CD4-positive, alpha-beta T cell treated with Interleukin-1 beta for 1 hour (primary cell): ENCODE data around the gene ATG5.
"Not testable (repeated sequence)": the region's sequence is repeated elsewhere in the genome, so short reads cannot be mapped to it uniquely, and the experiment has no call there.

Experiments used
- DNase-seq, 2 donors: peaks; one replicate each; pipeline ENCODE4 v3.0.0-alpha.2; 2020 to 2022

The ATG5 gene

GRCh38 chr6:106309766-106310373 is 15.7 kb downstream of the ATG5 start:
- DNase-seq: no peak

GRCh38 chr6:106308985-106309384 is 16.6 kb downstream of the ATG5 start:
- no peak for DNase-seq

GRCh38 chr6:106305740-106306139 is 19.8 kb downstream of the ATG5 start:
- DNase-seq: no peak

- peak in 1 of 2 donors; percentile 49 for DNase-seq
Observed at GRCh38 chr6:106300944-106301343, 24.6 kb downstream of the ATG5 start.

- no peak for DNase-seq
Observed at GRCh38 chr6:106300020-106300780, 25.4 kb downstream of the ATG5 start.

- no peak for DNase-seq
Observed at GRCh38 chr6:106293116-106293515, 32.4 kb downstream of the ATG5 start.

GRCh38 chr6:106290954-106291353 is 34.6 kb downstream of the ATG5 start:
- no peak for DNase-seq

GRCh38 chr6:106290032-106290431 is 35.5 kb downstream of the ATG5 start:
- DNase-seq: no peak

GRCh38 chr6:106287215-106287614 is 38.3 kb downstream of the ATG5 start:
- no peak for DNase-seq

GRCh38 chr6:106286746-106287145 is 38.8 kb downstream of the ATG5 start:
- no peak for DNase-seq

- DNase-seq: no peak
Observed at GRCh38 chr6:106283481-106283880, 42.1 kb downstream of the ATG5 start.

- no peak for DNase-seq
Observed at GRCh38 chr6:106281661-106282060, 43.9 kb downstream of the ATG5 start.

GRCh38 chr6:106281088-106281487 is 44.5 kb downstream of the ATG5 start:
- no peak for DNase-seq

GRCh38 chr6:106279179-106279578 is 46.4 kb downstream of the ATG5 start:
- DNase-seq: no peak

- no peak for DNase-seq
Observed at GRCh38 chr6:106275692-106276091, 49.9 kb downstream of the ATG5 start.

GRCh38 chr6:106273087-106273486 is 52.5 kb downstream of the ATG5 start:
- DNase-seq: no peak

GRCh38 chr6:106272287-106272686 is 53.3 kb downstream of the ATG5 start:
- DNase-seq: no peak

GRCh38 chr6:106270414-106270813 is 55.1 kb downstream of the ATG5 start:
- DNase-seq: no peak

- not testable (repeated sequence) for DNase-seq
Observed at GRCh38 chr6:106269268-106269919, 56.2 kb downstream of the ATG5 start.

GRCh38 chr6:106268500-106268899 is 57.1 kb downstream of the ATG5 start:
- DNase-seq: not testable (repeated sequence)

- not testable (repeated sequence) for DNase-seq
Observed at GRCh38 chr6:106264433-106264832, 61.1 kb downstream of the ATG5 start.

- not testable (repeated sequence) for DNase-seq
Observed at GRCh38 chr6:106259748-106260147, 65.8 kb downstream of the ATG5 start.

- DNase-seq: no peak
Observed at GRCh38 chr6:106258726-106259125, 66.8 kb downstream of the ATG5 start.

- no peak for DNase-seq
Observed at GRCh38 chr6:106257195-106257594, 68.4 kb downstream of the ATG5 start.
